Calu3 (cell line): Measurements from ENCODE around the gene SND1. TPM values are rescaled to one million over a fixed set of nuclear protein-coding genes. Genes with fewer than 3 reads are reported as not detected.

ENCODE experiments used
- BruUV-seq: library from RNA; stranded (reverse); fragments of 400-500 nt; replicated peaks from 2 replicates; lab custom pipeline; 2021; lab: Mats Ljungman, UMichigan
- CTCF ChIA-PET: fragments of 300-600 bp; sonication (Branson Sonifier 250); formaldehyde crosslinking; loops from one replicate; lab custom pipeline; 2022; ENCODE audit warnings: antibody characterized with exemption; lab: Charles Lee
- DNase-seq: peaks from one replicate; pipeline ENCODE4 v3.0.0; 2022
- H3K27ac Mint-ChIP-seq: one replicate; pipeline ENCODE4 v1.8.0; 2022; ENCODE audit warnings: mixed read lengths; ENCODE audit not compliant: unreplicated experiment
- H3K27me3 Mint-ChIP-seq: one replicate; pipeline ENCODE4 v1.8.0; 2022; ENCODE audit warnings: mixed read lengths; ENCODE audit not compliant: unreplicated experiment
- H3K36me3 Mint-ChIP-seq: one replicate; pipeline ENCODE4 v1.8.0; 2022; ENCODE audit warnings: mild to moderate bottlenecking, moderate library complexity, mixed read lengths; ENCODE audit not compliant: insufficient read depth, unreplicated experiment
- H3K4me1 Mint-ChIP-seq: one replicate; pipeline ENCODE4 v1.8.0; 2022; ENCODE audit warnings: mild to moderate bottlenecking, low read depth, mixed read lengths; ENCODE audit not compliant: unreplicated experiment
- H3K4me3 Mint-ChIP-seq: one replicate; pipeline ENCODE4 v1.8.0; 2022; ENCODE audit warnings: mild to moderate bottlenecking, low read depth, moderate library complexity, mixed read lengths; ENCODE audit not compliant: unreplicated experiment
- H3K9me3 Mint-ChIP-seq: one replicate; pipeline ENCODE4 v1.8.0; 2022; ENCODE audit warnings: low read depth, mixed read lengths; ENCODE audit not compliant: unreplicated experiment
- CTCF ChIP-seq: fragments of 200-600 bp; IDR thresholded peaks from one replicate; pipeline ENCODE4 v1.8.0; 2022; ENCODE audit warnings: antibody characterized with exemption; ENCODE audit not compliant: unreplicated experiment
- intact Hi-C: fragments of 100-400 bp; cut with micrococcal nuclease; formaldehyde crosslinking; loops from one replicate; pipeline ENCODE4 v1.10.0; 2022; ENCODE audit not compliant: unreplicated experiment
- total RNA-seq: library from RNA; stranded (reverse); gene quantifications from 2 replicates; pipeline ENCODE4 v1.2.3, GENCODE V29; 2022

SND1 gene
- total RNA-seq, 1 experiment from 2014 or later, result 205 TPM

GRCh38 chr7:127986581-127987521, 334.9 kb downstream of the SND1 start:
- H3K27me3 Mint-ChIP-seq, result no peaks in the 10 kb centered on the region
- no peak overlapping the region for H3K27ac Mint-ChIP-seq
- H3K4me3 Mint-ChIP-seq, result no peak overlapping the region
- TF ChIP-seq CTCF, result no peak
- intact Hi-C loops, result no loop called here
- DNase-seq, result no peak
- H3K36me3 Mint-ChIP-seq, result no peaks in the 10 kb centered on the region
- no peaks in the 10 kb centered on the region for H3K9me3 Mint-ChIP-seq
- peaks cover 29% of the 10 kb centered on the region for H3K4me1 Mint-ChIP-seq
- no TSS peak for BruUV-seq
- CTCF ChIA-PET, result no interaction called here

DNA sequence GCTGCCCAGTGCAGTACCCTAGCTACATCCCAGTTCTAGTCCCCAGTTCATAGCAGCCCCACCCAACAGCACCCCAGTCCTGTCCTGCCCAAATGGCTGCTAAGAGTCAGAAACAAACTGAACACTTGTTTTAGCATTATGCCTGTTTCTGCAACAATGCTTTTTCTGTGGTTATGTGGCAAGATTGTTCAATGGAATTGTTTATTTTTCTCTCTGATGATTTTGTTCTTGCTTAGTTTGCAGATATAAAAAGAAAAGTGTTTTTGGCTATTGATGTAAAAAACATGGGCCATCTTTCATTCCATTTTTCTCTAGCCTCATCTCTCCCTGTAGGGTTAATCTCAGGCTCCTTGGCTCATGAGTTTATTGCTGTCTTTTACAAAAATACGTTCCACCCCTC, 336.8 kb downstream of the SND1 start:
- intact Hi-C loops, result no loop called here

GRCh38 chr7:127993317-127993716, 341.3 kb downstream of the SND1 start:
- intact Hi-C loops, result no loop called here
- no peaks in the 10 kb centered on the region for H3K9me3 Mint-ChIP-seq
- no TSS peak for BruUV-seq
- no peak overlapping the region for H3K27ac Mint-ChIP-seq
- DNase-seq, result no peak
- CTCF ChIA-PET, result no interaction called here
- no peak overlapping the region for H3K4me3 Mint-ChIP-seq
- peaks cover 6% of the 10 kb centered on the region for H3K4me1 Mint-ChIP-seq
- peaks cover 17% of the 10 kb centered on the region for H3K36me3 Mint-ChIP-seq
- TF ChIP-seq CTCF, result no peak
- no peaks in the 10 kb centered on the region for H3K27me3 Mint-ChIP-seq

More for the DNA sequence above, 336.8 kb downstream of the SND1 start:
- no peak for TF ChIP-seq CTCF
- Mint-ChIP-seq H3K4me1 (peaks cover 10% of the 10 kb centered on the region), H3K27ac (no peak overlapping the region), H3K36me3 (peaks cover 4% of the 10 kb centered on the region), H3K4me3 (no peak overlapping the region), H3K9me3 (no peaks in the 10 kb centered on the region), H3K27me3 (no peaks in the 10 kb centered on the region)
- CTCF ChIA-PET, result no interaction called here
- no peak for DNase-seq
- BruUV-seq, result no TSS peak

- BruUV-seq, result no TSS peak
- CTCF ChIA-PET, result no interaction called here
These were observed 342.0 kb downstream of the SND1 start for GRCh38 chr7:127993987-127994386.

More at GRCh38 chr7:127993987-127994386, 342.0 kb downstream of the SND1 start:
- TF ChIP-seq CTCF, result no peak
- no peak overlapping the region for H3K27ac Mint-ChIP-seq
- intact Hi-C loops, result no loop called here
- no peak for DNase-seq
- peaks cover 6% of the 10 kb centered on the region for H3K4me1 Mint-ChIP-seq
- H3K9me3 Mint-ChIP-seq, result no peaks in the 10 kb centered on the region
- H3K27me3 Mint-ChIP-seq, result no peaks in the 10 kb centered on the region
- H3K4me3 Mint-ChIP-seq, result no peak overlapping the region
- H3K36me3 Mint-ChIP-seq, result peaks cover 17% of the 10 kb centered on the region
